Lower lobe of right lung (tissue), 2 donors: ENCODE data around the gene KHSRP. TPM values are rescaled to one million over a fixed set of nuclear protein-coding genes. Genes with fewer than 3 reads are reported as not detected.

ENCODE experiments used
- ATAC-seq, 2 donors: fragments of 200-7000 bp; cut with Tn5 transposase; one replicate each; pipeline ENCODE4 v1.9.1; 2020 to 2022; ENCODE audit warnings: mild to moderate bottlenecking in 2 of 2, moderate library complexity in 2 of 2
- DNase-seq: peaks from one replicate; pipeline ENCODE4 v3.0.0-alpha.2; 2020
- H3K27ac ChIP-seq: fragments of 200-600 bp; one replicate; pipeline ENCODE4 v1.8.0; 2022
- H3K27me3 ChIP-seq: fragments of 200-600 bp; one replicate; pipeline ENCODE4 v1.8.0; 2022; ENCODE audit warnings: low read depth
- H3K36me3 ChIP-seq: fragments of 200-600 bp; one replicate; pipeline ENCODE4 v1.8.0; 2022; ENCODE audit warnings: mild to moderate bottlenecking
- H3K4me1 ChIP-seq: fragments of 200-600 bp; one replicate; pipeline ENCODE4 v1.8.0; 2022
- H3K4me3 ChIP-seq: fragments of 200-600 bp; one replicate; pipeline ENCODE4 v1.8.0; 2022; ENCODE audit warnings: mild to moderate bottlenecking
- H3K9me3 ChIP-seq: fragments of 200-600 bp; one replicate; pipeline ENCODE4 v1.8.0; 2022
- intact Hi-C: fragments of 100-400 bp; cut with DNase I; formaldehyde crosslinking; loops from one replicate; pipeline ENCODE4 v1.11.0; 2022
- total RNA-seq: library from RNA; stranded (reverse); fragmentation: NEBNext Ultra II Directional; extraction: Animal tissue kit (Norgen Biotek cat#: 25700); gene quantifications from one replicate; pipeline ENCODE4 v1.2.1, GENCODE V29; 2021
- TF ChIP-seq, protein P1 (sequence below): fragments of 200-600 bp; IDR thresholded peaks from one replicate; pipeline ENCODE4 v1.8.0; 2022; ENCODE audit warnings: antibody characterized with exemption, mild to moderate bottlenecking
- donor health status: DM: no; HTN: yes; CAD: no; lungs with severe emphysema.

The KHSRP gene
- total RNA-seq, 1 donor from 2014 or later: 173 TPM

DNA sequence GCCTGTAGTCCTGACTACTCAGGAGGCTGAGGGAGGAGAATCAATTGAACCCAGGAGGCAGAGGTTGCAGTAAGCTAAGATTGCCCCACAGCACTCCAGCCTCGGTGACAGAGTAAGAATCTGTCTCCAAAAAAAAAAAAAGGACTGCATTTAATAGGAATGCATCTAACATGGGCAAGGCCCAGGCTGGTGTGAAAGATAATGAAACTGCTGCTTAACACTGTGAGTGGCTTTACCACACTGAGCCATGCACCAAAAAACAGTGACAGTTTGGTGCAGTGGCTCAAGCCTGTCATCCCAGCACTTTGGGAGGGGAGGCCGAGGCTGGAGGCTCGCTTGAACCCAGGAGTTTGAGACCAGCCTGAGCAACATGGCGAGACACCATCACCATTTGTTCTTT is 40.2 kb downstream of the KHSRP start:
- intact Hi-C loops: no loop called here
- Histone ChIP-seq H3K36me3 (peaks cover 100% of the 10 kb centered on the region), H3K27ac (no peak overlapping the region), H3K4me3 (no peak overlapping the region), H3K27me3 (no peaks in the 10 kb centered on the region), H3K9me3 (no peaks in the 10 kb centered on the region), H3K4me1 (no peaks in the 10 kb centered on the region)
- no peak for DNase-seq
- ATAC-seq: no peak
- TF ChIP-seq, protein P1, sequence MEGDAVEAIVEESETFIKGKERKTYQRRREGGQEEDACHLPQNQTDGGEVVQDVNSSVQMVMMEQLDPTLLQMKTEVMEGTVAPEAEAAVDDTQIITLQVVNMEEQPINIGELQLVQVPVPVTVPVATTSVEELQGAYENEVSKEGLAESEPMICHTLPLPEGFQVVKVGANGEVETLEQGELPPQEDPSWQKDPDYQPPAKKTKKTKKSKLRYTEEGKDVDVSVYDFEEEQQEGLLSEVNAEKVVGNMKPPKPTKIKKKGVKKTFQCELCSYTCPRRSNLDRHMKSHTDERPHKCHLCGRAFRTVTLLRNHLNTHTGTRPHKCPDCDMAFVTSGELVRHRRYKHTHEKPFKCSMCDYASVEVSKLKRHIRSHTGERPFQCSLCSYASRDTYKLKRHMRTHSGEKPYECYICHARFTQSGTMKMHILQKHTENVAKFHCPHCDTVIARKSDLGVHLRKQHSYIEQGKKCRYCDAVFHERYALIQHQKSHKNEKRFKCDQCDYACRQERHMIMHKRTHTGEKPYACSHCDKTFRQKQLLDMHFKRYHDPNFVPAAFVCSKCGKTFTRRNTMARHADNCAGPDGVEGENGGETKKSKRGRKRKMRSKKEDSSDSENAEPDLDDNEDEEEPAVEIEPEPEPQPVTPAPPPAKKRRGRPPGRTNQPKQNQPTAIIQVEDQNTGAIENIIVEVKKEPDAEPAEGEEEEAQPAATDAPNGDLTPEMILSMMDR: no peak

DNA sequence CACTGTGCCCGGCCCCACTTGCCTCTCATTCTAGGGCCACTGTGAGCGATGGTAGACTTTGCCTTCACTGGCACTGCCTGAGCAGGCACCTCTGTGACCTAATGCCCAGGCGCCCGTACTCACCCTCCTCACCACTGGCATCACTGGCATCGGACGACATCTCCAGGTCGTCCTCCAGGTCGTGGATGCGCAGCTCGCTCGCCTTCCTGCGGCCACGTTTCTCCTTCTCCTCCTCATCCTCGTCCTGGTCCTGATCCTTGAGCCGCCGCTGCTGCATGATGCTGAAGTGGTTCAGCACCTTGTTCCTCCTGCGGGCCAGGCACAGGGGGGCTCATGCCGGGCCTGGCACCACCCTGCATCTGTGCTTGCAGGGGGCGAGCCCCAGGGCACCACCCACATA is 41.4 kb downstream of the KHSRP start:
- ATAC-seq (no peak), DNase-seq (no peak)
- Histone ChIP-seq H3K27ac (no peak overlapping the region), H3K9me3 (no peaks in the 10 kb centered on the region), H3K27me3 (no peaks in the 10 kb centered on the region), H3K36me3 (peaks cover 93% of the 10 kb centered on the region), H3K4me3 (no peak overlapping the region), H3K4me1 (no peaks in the 10 kb centered on the region)
- intact Hi-C loops: no loop called here
- TF ChIP-seq, protein P1: no peak

DNA sequence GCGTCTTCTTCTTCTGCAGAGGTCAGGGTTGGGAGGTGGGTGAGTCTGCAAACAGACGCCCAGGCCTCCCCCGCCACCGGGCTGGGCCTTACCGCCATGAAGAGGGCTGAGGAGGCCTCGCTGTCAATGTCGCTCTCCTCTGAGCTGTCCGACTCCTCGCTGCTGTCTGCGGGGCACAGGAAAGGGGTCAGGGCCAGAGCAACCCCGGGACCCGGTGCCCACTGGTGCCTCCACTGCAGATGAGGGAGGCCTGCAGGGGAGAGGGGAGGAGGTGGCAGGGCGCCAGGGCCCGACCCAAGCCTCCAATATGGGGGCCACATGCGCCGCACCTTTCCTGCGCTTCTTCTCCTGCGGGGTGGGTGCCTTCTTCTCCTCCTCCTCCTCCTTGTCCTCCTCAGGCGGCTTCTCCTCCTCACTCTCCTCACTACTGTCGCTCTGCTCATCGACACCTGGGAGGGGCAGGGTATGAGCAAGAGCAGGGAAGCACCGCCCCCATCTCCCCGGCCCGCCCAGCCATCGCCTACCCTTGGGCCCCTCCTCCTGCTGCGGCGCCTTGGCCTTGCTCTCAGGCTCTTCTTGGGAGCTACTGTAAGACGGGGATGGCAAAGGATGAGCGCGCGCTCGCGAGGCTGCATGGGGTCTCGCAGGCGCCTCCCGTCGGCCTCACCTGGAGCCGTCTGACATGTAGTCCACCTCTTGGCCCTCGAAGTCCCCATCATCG is 43.4 kb downstream of the KHSRP start:
- DNase-seq (no peak), ATAC-seq (no peak)
- no peak overlapping the region for H3K4me3 ChIP-seq
- no peaks in the 10 kb centered on the region for H3K27me3 ChIP-seq
- H3K9me3 ChIP-seq: no peaks in the 10 kb centered on the region
- peaks cover 73% of the 10 kb centered on the region for H3K36me3 ChIP-seq
- TF ChIP-seq, protein P1: no peak
- intact Hi-C loops: no loop called here
- H3K27ac ChIP-seq: no peak overlapping the region
- H3K4me1 ChIP-seq: no peaks in the 10 kb centered on the region

DNA sequence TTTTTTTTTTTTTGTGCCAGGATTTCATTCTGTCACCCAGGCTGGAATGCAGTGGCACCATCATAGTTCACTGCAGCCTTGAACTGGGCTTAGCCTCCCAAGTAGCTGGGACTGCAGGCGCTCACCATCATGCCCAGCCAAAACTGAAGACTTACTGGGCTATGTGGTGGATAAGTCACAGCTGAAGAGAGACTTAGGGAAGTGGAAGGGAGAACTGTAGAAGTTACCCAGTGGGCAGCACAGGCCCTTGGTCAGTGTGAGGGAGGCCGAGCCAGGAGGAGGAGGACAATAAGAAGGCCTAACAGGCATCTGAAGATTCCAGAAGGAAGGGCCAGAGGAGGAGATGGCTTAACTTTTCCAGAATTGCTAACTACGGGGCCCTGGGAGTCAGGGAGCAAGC is 44.9 kb downstream of the KHSRP start:
- no peak for DNase-seq
- Histone ChIP-seq H3K27me3 (no peaks in the 10 kb centered on the region), H3K36me3 (peaks cover 68% of the 10 kb centered on the region), H3K4me1 (no peaks in the 10 kb centered on the region), H3K27ac (no peak overlapping the region), H3K4me3 (no peak overlapping the region), H3K9me3 (no peaks in the 10 kb centered on the region)
- TF ChIP-seq, protein P1: no peak
- intact Hi-C loops: no loop called here
- ATAC-seq: no peak

DNA sequence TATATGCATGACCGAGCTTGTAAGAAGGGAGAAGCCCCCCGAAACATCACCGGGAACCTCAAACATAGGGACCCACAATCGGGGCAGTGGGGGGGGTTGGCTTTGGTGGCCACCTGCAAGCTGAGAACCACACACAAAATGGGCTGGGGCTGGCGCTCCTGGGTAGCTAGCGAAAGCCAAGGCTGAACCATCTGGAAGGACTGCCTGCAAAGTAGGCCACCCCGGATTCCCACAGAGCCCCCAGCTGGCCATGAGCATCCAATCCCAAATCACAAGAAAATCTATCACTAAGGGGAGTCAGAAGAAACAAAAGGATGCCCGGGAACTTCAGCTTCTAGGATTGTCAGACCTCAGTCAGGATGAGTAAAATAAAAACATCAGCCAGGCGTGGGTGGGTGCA is 46.1 kb downstream of the KHSRP start:
- H3K4me3 ChIP-seq: no peak overlapping the region
- TF ChIP-seq, protein P1: no peak
- H3K4me1 ChIP-seq: peaks cover 7% of the 10 kb centered on the region
- ATAC-seq (no peak), DNase-seq (no peak)
- H3K9me3 ChIP-seq: no peaks in the 10 kb centered on the region
- peaks cover 62% of the 10 kb centered on the region for H3K36me3 ChIP-seq
- no peak overlapping the region for H3K27ac ChIP-seq
- H3K27me3 ChIP-seq: no peaks in the 10 kb centered on the region
- intact Hi-C loops: no loop called here
